ENCODE data around the gene TSFM. TPM values are rescaled to one million over a fixed set of nuclear protein-coding genes. Genes with fewer than 3 reads are reported as not detected.
"Not testable (repeated sequence)": the region's sequence is repeated elsewhere in the genome, so short reads cannot be mapped to it uniquely, and the experiment has no call there.

TSFM gene
- total and polyA plus RNA-seq, 2 of the 13 experiments (the other 11 are each of a cell fraction or from before 2014, with no cell fraction given), result 29.8 to 68.3 TPM

DNA sequence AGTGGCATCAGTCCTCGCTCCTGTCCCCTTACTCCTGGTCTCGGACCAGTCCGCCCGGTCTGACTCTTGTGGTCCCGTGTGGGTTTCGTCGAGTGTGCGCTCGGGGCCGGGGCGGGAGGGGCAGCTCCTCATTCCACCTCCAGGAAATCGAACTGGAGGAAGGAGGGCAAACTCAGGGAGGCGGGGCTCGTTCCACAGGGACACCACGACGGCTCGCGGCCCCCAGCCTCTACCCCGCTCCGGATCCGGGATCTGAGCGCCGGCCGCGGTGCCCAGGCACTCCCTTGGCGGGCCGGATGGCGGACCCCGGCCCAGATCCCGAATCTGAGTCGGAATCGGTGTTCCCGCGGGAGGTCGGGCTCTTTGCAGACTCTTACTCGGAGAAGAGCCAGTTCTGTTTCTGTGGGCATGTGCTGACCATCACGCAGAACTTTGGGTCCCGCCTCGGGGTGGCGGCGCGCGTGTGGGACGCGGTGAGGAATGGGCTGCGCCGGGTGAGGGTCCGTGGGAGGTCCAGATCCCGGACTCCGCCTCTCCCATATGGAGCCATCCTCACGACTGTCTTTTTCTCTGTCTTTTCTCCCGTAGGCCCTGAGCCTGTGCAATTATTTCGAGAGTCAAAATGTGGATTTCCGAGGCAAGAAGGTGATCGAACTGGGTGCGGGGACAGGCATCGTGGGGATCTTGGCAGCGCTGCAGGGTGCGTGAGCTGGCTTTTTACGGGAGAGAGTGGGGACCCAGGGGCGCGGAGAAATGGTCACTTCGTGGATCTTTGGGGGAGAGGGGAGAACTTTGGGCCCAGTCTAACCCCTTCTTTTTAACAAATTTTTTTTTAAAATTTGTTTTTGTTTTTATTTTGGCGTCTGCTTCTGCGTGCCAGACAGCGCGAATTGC lies 9.9 kb upstream of the TSFM start, which contains the start of gene EEF1AKMT3 (continued):
- TF ChIP-seq, protein P1, sequence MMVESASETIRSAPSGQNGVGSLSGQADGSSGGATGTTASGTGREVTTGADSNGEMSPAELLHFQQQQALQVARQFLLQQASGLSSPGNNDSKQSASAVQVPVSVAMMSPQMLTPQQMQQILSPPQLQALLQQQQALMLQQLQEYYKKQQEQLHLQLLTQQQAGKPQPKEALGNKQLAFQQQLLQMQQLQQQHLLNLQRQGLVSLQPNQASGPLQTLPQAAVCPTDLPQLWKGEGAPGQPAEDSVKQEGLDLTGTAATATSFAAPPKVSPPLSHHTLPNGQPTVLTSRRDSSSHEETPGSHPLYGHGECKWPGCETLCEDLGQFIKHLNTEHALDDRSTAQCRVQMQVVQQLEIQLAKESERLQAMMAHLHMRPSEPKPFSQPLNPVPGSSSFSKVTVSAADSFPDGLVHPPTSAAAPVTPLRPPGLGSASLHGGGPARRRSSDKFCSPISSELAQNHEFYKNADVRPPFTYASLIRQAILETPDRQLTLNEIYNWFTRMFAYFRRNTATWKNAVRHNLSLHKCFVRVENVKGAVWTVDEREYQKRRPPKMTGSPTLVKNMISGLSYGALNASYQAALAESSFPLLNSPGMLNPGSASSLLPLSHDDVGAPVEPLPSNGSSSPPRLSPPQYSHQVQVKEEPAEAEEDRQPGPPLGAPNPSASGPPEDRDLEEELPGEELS (CRISPR knock-in tag; IDR thresholded peaks at IDR 0.05), result 0 out of 2 replicates have a peak, but pooled peaks have one; percentile 13
- TF ChIP-seq ZNF749 (CRISPR knock-in tag; IDR thresholded peaks at IDR 0.05; ENCODE audit: borderline replicate concordance) (no peak), KLF15 (CRISPR knock-in tag; IDR thresholded peaks at IDR 0.05; ENCODE audit: borderline replicate concordance) (0 out of 2 replicates have a peak, but pooled peaks have one; percentile 48), ZNF263 (CRISPR knock-in tag; IDR thresholded peaks at IDR 0.05) (no peak; the same call in 1 of the 2 replicates), MEIS1 (CRISPR knock-in tag; IDR thresholded peaks at IDR 0.05; ENCODE audit: borderline replicate concordance) (no peak), PTBP1 (IDR thresholded peaks at IDR 0.05; ENCODE audit: low read depth, low read length, poor library complexity, severe bottlenecking) (no peak), ELF4 (CRISPR knock-in tag; IDR thresholded peaks at IDR 0.05; ENCODE audit: borderline replicate concordance) (no peak), SUZ12 (IDR thresholded peaks at IDR 0.05; ENCODE audit: low read depth, low read length) (no peak), ZNF34 (CRISPR knock-in tag; IDR thresholded peaks at IDR 0.05; ENCODE audit: borderline replicate concordance) (no peak; the same call in 1 of the 2 replicates), ZNF326 (CRISPR knock-in tag; IDR thresholded peaks at IDR 0.05; ENCODE audit: borderline replicate concordance) (no peak), XBP1 (CRISPR knock-in tag; IDR thresholded peaks at IDR 0.05) (no peak), ZNF501 (CRISPR knock-in tag; IDR thresholded peaks at IDR 0.05) (no peak), RBAK (CRISPR knock-in tag; IDR thresholded peaks at IDR 0.05) (0 out of 2 replicates have a peak, but pooled peaks have one; percentile 37), ZNF317 (CRISPR knock-in tag; IDR thresholded peaks at IDR 0.05) (peak; percentile 50; the same call in 1 of the 2 replicates), KDM5B (CRISPR knock-in tag; IDR thresholded peaks at IDR 0.05; ENCODE audit: borderline replicate concordance) (peak; percentile 51)

DNA sequence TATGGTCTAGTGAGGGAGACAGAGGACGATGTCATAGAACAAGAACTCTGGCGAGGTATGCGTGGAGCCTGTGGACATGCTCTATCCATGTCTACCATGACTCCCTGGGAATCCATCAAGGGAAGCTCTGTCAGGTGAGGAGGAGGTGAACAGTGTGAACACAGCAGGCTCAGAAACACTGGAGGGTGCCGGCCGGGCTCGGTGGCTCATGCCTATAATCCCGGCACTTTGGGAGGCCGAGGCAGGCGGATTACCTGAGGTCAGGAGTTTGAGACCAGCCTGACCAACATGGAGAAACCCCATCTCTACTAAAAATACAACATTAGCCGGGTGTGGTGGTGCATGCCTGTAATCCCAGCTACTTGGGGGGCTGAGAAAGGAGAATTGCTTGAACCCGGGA lies 8.0 kb upstream of the TSFM start:
- H3K9ac ChIP-seq (ENCODE audit: insufficient read depth, low read depth, low read length); H2AFZ ChIP-seq (ENCODE audit: low read length); H3K27ac ChIP-seq (ENCODE audit: extremely low read length, insufficient read depth, low read length); BruUV-seq (replicated peaks); H3K9me3 ChIP-seq (ENCODE audit: low read length); H3K4me3 ChIP-seq (replicated peaks in 1 of 3; ENCODE audit: insufficient read depth in 1 of 3, low read depth in 2 of 3, low read length in 3 of 3); H4K20me1 ChIP-seq (ENCODE audit: insufficient read depth, low read length); H3K27me3 ChIP-seq (ENCODE audit: control insufficient read depth in 1 of 2, insufficient read depth in 2 of 2, low read length in 2 of 2); in situ Hi-C loops (cut with HindIII; ENCODE audit: extremely low pct_ligation_motif_present, low pct_unique_long_range_greater_than_20kb); FAIRE-seq; H3K36me3 ChIP-seq (replicated peaks in 1 of 2; ENCODE audit: control insufficient read depth in 1 of 2, insufficient read depth in 2 of 2, low read length in 2 of 2); ATAC-seq; H3K4me2 ChIP-seq (ENCODE audit: low read depth, low read length); CTCF ChIA-PET (ENCODE audit: low intra/inter-chr PET ratio, low total read pairs); DNase-seq (ENCODE audit: low spot score): not testable (repeated sequence)
- POLR2A ChIA-PET, result interaction anchor here (0.7 kb wide), 1 partner anchor 11 kb away, joined by 3 read pairs; no protein-coding TSS in a partner anchor
- peaks cover 17% of the 10 kb centered on the region for H3K79me2 ChIP-seq (ENCODE audit: insufficient read depth, low read length)
- peaks cover 23% of the 10 kb centered on the region for H3K4me1 ChIP-seq (ENCODE audit: insufficient read depth, low read length)
- WGBS (ENCODE audit: low lambda C conversion rate), result 98% methylated on average over 11 of the region's 11 CpGs
- intact Hi-C loops (cut with micrococcal nuclease; ENCODE audit: unreplicated experiment), result loop anchor here (5.0 kb wide), 1 partner anchor 68 kb away; no protein-coding TSS in a partner anchor
